Measurements from ENCODE around the gene FAM234B. TPM values are rescaled to one million over a fixed set of nuclear protein-coding genes. Genes with fewer than 3 reads are reported as not detected.
"Not testable (repeated sequence)": the region's sequence is repeated elsewhere in the genome, so short reads cannot be mapped to it uniquely, and the experiment has no call there.

The FAM234B gene
- polyA plus RNA-seq, 2 donors = 0.84 to 1.1 TPM

GRCh38 chr12:13046964-13047363 lies 2.8 kb downstream of the FAM234B start:
- no peak overlapping the region for H3K27ac ChIP-seq (ENCODE audit: low read depth in 2 of 2, low read length in 1 of 2)
- H3K4me3 ChIP-seq (ENCODE audit: low read depth in 1 of 2, low read length in 2 of 2) = no peak overlapping the region
- H3K4me1 ChIP-seq (ENCODE audit: control insufficient read depth in 2 of 2, insufficient read depth in 2 of 2, low read length in 1 of 2) = no peaks in the 10 kb centered on the region
- H3K27me3 ChIP-seq (ENCODE audit: control insufficient read depth in 1 of 2, insufficient read depth in 2 of 2, low read length in 2 of 2) = no peaks in the 10 kb centered on the region
- whole genome bisulfite sequencing, 2 donors = 50 to 78% methylated on average over 1 of the region's 1 CpG
- no peaks in the 10 kb centered on the region for H3K9me3 ChIP-seq (ENCODE audit: control insufficient read depth in 2 of 2, insufficient read depth in 1 of 2, low read depth in 1 of 2, low read length in 1 of 2)
- H3K36me3 ChIP-seq (ENCODE audit: control insufficient read depth in 2 of 2, insufficient read depth in 2 of 2, low read length in 1 of 2) = no peaks in the 10 kb centered on the region

GRCh38 chr12:13049816-13050215 lies 5.6 kb downstream of the FAM234B start:
- no peak overlapping the region for H3K27ac ChIP-seq (ENCODE audit: low read depth in 2 of 2, low read length in 1 of 2)
- WGBS, 2 donors = 61 to 65% methylated on average over 3 of the region's 3 CpGs

GRCh38 chr12:13052421-13052820 lies 8.2 kb downstream of the FAM234B start:
- Histone ChIP-seq H3K36me3 (ENCODE audit: control insufficient read depth in 2 of 2, insufficient read depth in 2 of 2, low read length in 1 of 2) (peaks cover 0 to 3% of the 10 kb centered on the region in 2 donors), H3K27me3 (ENCODE audit: control insufficient read depth in 1 of 2, insufficient read depth in 2 of 2, low read length in 2 of 2) (no peaks in the 10 kb centered on the region), H3K9me3 (ENCODE audit: control insufficient read depth in 2 of 2, insufficient read depth in 1 of 2, low read depth in 1 of 2, low read length in 1 of 2) (no peaks in the 10 kb centered on the region), H3K4me1 (ENCODE audit: control insufficient read depth in 2 of 2, insufficient read depth in 2 of 2, low read length in 1 of 2) (no peaks in the 10 kb centered on the region), H3K27ac (ENCODE audit: low read depth in 2 of 2, low read length in 1 of 2) (no peak overlapping the region), H3K4me3 (ENCODE audit: low read depth in 1 of 2, low read length in 2 of 2) (no peak overlapping the region)
- 49 to 50% methylated on average over 2 of the region's 2 CpGs for WGBS, 2 donors

More at GRCh38 chr12:13049816-13050215, 5.6 kb downstream of the FAM234B start:
- Histone ChIP-seq H3K4me3 (ENCODE audit: low read depth in 1 of 2, low read length in 2 of 2) (no peak overlapping the region), H3K27me3 (ENCODE audit: control insufficient read depth in 1 of 2, insufficient read depth in 2 of 2, low read length in 2 of 2) (no peaks in the 10 kb centered on the region), H3K4me1 (ENCODE audit: control insufficient read depth in 2 of 2, insufficient read depth in 2 of 2, low read length in 1 of 2) (no peaks in the 10 kb centered on the region), H3K9me3 (ENCODE audit: control insufficient read depth in 2 of 2, insufficient read depth in 1 of 2, low read depth in 1 of 2, low read length in 1 of 2) (no peaks in the 10 kb centered on the region), H3K36me3 (ENCODE audit: control insufficient read depth in 2 of 2, insufficient read depth in 2 of 2, low read length in 1 of 2) (no peaks in the 10 kb centered on the region)

GRCh38 chr12:13053617-13054016 lies 9.4 kb downstream of the FAM234B start:
- not testable (repeated sequence) for H3K4me3 ChIP-seq (ENCODE audit: low read depth in 1 of 2, low read length in 2 of 2); H3K4me1 ChIP-seq (ENCODE audit: control insufficient read depth in 2 of 2, insufficient read depth in 2 of 2, low read length in 1 of 2); H3K27me3 ChIP-seq (ENCODE audit: control insufficient read depth in 1 of 2, insufficient read depth in 2 of 2, low read length in 2 of 2); H3K36me3 ChIP-seq (ENCODE audit: control insufficient read depth in 2 of 2, insufficient read depth in 2 of 2, low read length in 1 of 2); H3K27ac ChIP-seq (ENCODE audit: low read depth in 2 of 2, low read length in 1 of 2); H3K9me3 ChIP-seq (ENCODE audit: control insufficient read depth in 2 of 2, insufficient read depth in 1 of 2, low read depth in 1 of 2, low read length in 1 of 2)
- 88 to 94% methylated on average over 6 of the region's 6 CpGs for WGBS, 2 donors

- Histone ChIP-seq H3K36me3 (ENCODE audit: control insufficient read depth in 2 of 2, insufficient read depth in 2 of 2, low read length in 1 of 2) (peaks cover 5 to 13% of the 10 kb centered on the region in 2 donors), H3K4me3 (ENCODE audit: low read depth in 1 of 2, low read length in 2 of 2) (no peak overlapping the region), H3K4me1 (ENCODE audit: control insufficient read depth in 2 of 2, insufficient read depth in 2 of 2, low read length in 1 of 2) (no peaks in the 10 kb centered on the region), H3K27ac (ENCODE audit: low read depth in 2 of 2, low read length in 1 of 2) (no peak overlapping the region), H3K9me3 (ENCODE audit: control insufficient read depth in 2 of 2, insufficient read depth in 1 of 2, low read depth in 1 of 2, low read length in 1 of 2) (no peaks in the 10 kb centered on the region), H3K27me3 (ENCODE audit: control insufficient read depth in 1 of 2, insufficient read depth in 2 of 2, low read length in 2 of 2) (no peaks in the 10 kb centered on the region)
- WGBS, 2 donors = 72 to 79% methylated on average over 2 of the region's 2 CpGs
Measured at GRCh38 chr12:13060581-13060980, 16.4 kb downstream of the FAM234B start.

- Histone ChIP-seq H3K27me3 (ENCODE audit: control insufficient read depth in 1 of 2, insufficient read depth in 2 of 2, low read length in 2 of 2) (no peaks in the 10 kb centered on the region), H3K4me1 (ENCODE audit: control insufficient read depth in 2 of 2, insufficient read depth in 2 of 2, low read length in 1 of 2) (no peaks in the 10 kb centered on the region), H3K36me3 (ENCODE audit: control insufficient read depth in 2 of 2, insufficient read depth in 2 of 2, low read length in 1 of 2) (peaks cover 5 to 10% of the 10 kb centered on the region in 2 donors), H3K4me3 (ENCODE audit: low read depth in 1 of 2, low read length in 2 of 2) (no peak overlapping the region), H3K9me3 (ENCODE audit: control insufficient read depth in 2 of 2, insufficient read depth in 1 of 2, low read depth in 1 of 2, low read length in 1 of 2) (no peaks in the 10 kb centered on the region), H3K27ac (ENCODE audit: low read depth in 2 of 2, low read length in 1 of 2) (no peak overlapping the region)
- 79 to 83% methylated on average over 5 of the region's 5 CpGs for WGBS, 2 donors
Measured at GRCh38 chr12:13061377-13061776, 17.2 kb downstream of the FAM234B start.

GRCh38 chr12:13062669-13063068 lies 18.5 kb downstream of the FAM234B start:
- WGBS, 2 donors = 87 to 93% methylated on average over 5 of the region's 5 CpGs
- H3K9me3 ChIP-seq (ENCODE audit: control insufficient read depth in 2 of 2, insufficient read depth in 1 of 2, low read depth in 1 of 2, low read length in 1 of 2) = no peaks in the 10 kb centered on the region
- H3K4me1 ChIP-seq (ENCODE audit: control insufficient read depth in 2 of 2, insufficient read depth in 2 of 2, low read length in 1 of 2) = no peaks in the 10 kb centered on the region
- no peak overlapping the region for H3K27ac ChIP-seq (ENCODE audit: low read depth in 2 of 2, low read length in 1 of 2)
- peaks cover 10% of the 10 kb centered on the region in 2 donors for H3K36me3 ChIP-seq (ENCODE audit: control insufficient read depth in 2 of 2, insufficient read depth in 2 of 2, low read length in 1 of 2)
- no peak overlapping the region for H3K4me3 ChIP-seq (ENCODE audit: low read depth in 1 of 2, low read length in 2 of 2)
- H3K27me3 ChIP-seq (ENCODE audit: control insufficient read depth in 1 of 2, insufficient read depth in 2 of 2, low read length in 2 of 2) = no peaks in the 10 kb centered on the region

GRCh38 chr12:13066014-13066413 lies 21.8 kb downstream of the FAM234B start:
- Histone ChIP-seq H3K4me1 (ENCODE audit: control insufficient read depth in 2 of 2, insufficient read depth in 2 of 2, low read length in 1 of 2) (no peaks in the 10 kb centered on the region), H3K27me3 (ENCODE audit: control insufficient read depth in 1 of 2, insufficient read depth in 2 of 2, low read length in 2 of 2) (no peaks in the 10 kb centered on the region), H3K36me3 (ENCODE audit: control insufficient read depth in 2 of 2, insufficient read depth in 2 of 2, low read length in 1 of 2) (peaks cover 5 to 8% of the 10 kb centered on the region in 2 donors), H3K4me3 (ENCODE audit: low read depth in 1 of 2, low read length in 2 of 2) (no peak overlapping the region), H3K27ac (ENCODE audit: low read depth in 2 of 2, low read length in 1 of 2) (no peak overlapping the region), H3K9me3 (ENCODE audit: control insufficient read depth in 2 of 2, insufficient read depth in 1 of 2, low read depth in 1 of 2, low read length in 1 of 2) (no peaks in the 10 kb centered on the region)
- WGBS, 2 donors = 81 to 87% methylated on average over 2 of the region's 2 CpGs

GRCh38 chr12:13066459-13066858 lies 22.3 kb downstream of the FAM234B start:
- Histone ChIP-seq H3K9me3 (ENCODE audit: control insufficient read depth in 2 of 2, insufficient read depth in 1 of 2, low read depth in 1 of 2, low read length in 1 of 2) (no peaks in the 10 kb centered on the region), H3K27me3 (ENCODE audit: control insufficient read depth in 1 of 2, insufficient read depth in 2 of 2, low read length in 2 of 2) (no peaks in the 10 kb centered on the region), H3K27ac (ENCODE audit: low read depth in 2 of 2, low read length in 1 of 2) (no peak overlapping the region), H3K4me1 (ENCODE audit: control insufficient read depth in 2 of 2, insufficient read depth in 2 of 2, low read length in 1 of 2) (no peaks in the 10 kb centered on the region), H3K4me3 (ENCODE audit: low read depth in 1 of 2, low read length in 2 of 2) (no peak overlapping the region), H3K36me3 (ENCODE audit: control insufficient read depth in 2 of 2, insufficient read depth in 2 of 2, low read length in 1 of 2) (peaks cover 4 to 5% of the 10 kb centered on the region in 2 donors)
- WGBS, 2 donors = 87 to 91% methylated on average over 7 of the region's 7 CpGs

GRCh38 chr12:13067322-13067721 lies 23.1 kb downstream of the FAM234B start:
- Histone ChIP-seq H3K9me3 (ENCODE audit: control insufficient read depth in 2 of 2, insufficient read depth in 1 of 2, low read depth in 1 of 2, low read length in 1 of 2) (no peaks in the 10 kb centered on the region), H3K27me3 (ENCODE audit: control insufficient read depth in 1 of 2, insufficient read depth in 2 of 2, low read length in 2 of 2) (no peaks in the 10 kb centered on the region), H3K4me1 (ENCODE audit: control insufficient read depth in 2 of 2, insufficient read depth in 2 of 2, low read length in 1 of 2) (no peaks in the 10 kb centered on the region), H3K27ac (ENCODE audit: low read depth in 2 of 2, low read length in 1 of 2) (no peak overlapping the region), H3K36me3 (ENCODE audit: control insufficient read depth in 2 of 2, insufficient read depth in 2 of 2, low read length in 1 of 2) (peaks cover 3 to 5% of the 10 kb centered on the region in 2 donors), H3K4me3 (ENCODE audit: low read depth in 1 of 2, low read length in 2 of 2) (no peak overlapping the region)
- WGBS, 2 donors = 79 to 88% methylated on average over 1 of the region's 1 CpG

All from esophagus (tissue), 2 donors.